DLD1 (cell line): ENCODE measurements around the gene SMPD1.

Experiments
- in situ Hi-C: cut with HindIII; loops from 2 replicates; pipeline ENCODE4 v1.10.0; 2017; ENCODE audit warnings: low sequenced_read_pairs

The SMPD1 gene

DNA sequence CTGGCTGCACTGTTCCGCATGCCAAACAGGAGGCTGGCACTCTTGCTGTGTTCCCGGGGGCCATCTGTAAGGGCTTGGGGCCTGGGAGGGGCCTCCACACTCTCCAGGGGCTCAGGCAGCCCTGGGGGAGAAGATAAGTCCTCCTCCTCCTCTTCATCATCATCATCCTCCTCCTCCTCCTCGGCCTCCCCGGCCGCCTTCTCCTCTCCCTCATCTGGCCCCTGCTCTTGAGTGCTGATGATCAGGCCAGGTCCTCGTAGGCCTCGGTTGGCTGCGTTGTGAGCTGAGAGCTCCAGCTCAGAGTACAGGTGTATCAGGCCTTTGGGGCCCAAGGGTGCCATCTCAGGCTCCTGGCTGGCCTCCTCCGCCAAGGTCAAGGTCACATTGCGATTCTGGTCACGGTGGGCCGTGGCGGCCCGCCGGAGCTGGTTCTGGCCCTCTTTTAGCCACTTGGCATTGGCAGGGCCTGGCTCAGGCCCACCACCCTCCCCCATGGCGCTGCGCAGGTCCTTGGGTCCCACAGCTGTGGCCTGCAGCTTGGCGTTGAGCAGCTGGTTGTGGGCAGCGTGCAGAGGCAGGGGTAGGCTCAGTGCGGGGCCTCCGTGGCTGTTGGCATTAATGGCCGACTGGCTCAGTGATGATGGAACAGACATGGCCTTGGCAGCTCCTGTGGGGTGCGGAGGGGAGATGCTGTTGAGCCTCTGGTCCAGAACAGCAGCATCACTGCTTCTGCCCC is 20.6 kb downstream of the SMPD1 start:
- in situ Hi-C loops: no loop called here

GRCh38 chr11:6411594-6412031 is 21.3 kb downstream of the SMPD1 start:
- in situ Hi-C loops: no loop called here

DNA sequence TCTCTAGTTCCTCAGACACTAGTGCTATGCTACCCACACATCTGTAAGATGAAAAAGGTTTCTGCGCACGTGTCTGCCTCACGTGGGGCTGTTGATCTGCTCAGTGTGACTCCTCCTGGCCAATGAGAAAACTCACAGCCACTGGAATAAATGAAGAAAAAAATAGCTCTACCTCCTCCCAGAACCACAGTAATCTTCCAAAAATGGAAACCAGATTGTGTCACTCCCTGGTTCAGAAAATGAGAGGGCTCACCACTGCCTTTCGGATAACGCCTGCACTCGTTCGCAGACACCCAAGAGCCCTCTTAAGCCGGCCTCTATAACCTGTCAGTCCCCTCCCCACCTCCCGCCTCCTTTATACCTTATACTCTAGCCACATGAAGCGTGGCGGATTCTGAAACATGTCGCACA is 23.5 kb downstream of the SMPD1 start:
- in situ Hi-C loops: no loop called here

DNA sequence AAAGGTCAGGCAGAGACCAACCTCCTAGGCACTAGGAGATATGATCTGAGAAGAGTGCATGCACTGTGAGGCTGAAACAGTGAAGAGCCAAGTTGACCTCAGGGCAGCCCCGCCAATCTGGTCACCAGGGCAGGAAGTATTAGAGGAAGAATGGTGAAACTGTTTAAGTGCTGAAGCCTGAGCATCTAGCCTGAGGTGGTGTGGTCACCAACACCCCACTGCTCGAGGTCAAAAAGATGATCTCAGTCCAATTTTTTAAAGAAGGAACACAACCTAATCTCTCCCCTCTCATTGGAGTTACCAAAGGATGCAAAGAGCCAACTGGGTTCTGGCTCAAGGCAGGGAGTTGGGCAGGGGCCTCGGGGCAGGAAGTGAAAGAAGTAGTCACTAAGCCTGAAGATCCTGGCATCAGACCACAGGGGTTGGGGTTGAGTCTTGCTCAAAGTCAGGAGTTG is 24.6 kb downstream of the SMPD1 start:
- in situ Hi-C loops: no loop called here

- in situ Hi-C loops: no loop called here
Observed at GRCh38 chr11:6415797-6416196, 25.5 kb downstream of the SMPD1 start.

DNA sequence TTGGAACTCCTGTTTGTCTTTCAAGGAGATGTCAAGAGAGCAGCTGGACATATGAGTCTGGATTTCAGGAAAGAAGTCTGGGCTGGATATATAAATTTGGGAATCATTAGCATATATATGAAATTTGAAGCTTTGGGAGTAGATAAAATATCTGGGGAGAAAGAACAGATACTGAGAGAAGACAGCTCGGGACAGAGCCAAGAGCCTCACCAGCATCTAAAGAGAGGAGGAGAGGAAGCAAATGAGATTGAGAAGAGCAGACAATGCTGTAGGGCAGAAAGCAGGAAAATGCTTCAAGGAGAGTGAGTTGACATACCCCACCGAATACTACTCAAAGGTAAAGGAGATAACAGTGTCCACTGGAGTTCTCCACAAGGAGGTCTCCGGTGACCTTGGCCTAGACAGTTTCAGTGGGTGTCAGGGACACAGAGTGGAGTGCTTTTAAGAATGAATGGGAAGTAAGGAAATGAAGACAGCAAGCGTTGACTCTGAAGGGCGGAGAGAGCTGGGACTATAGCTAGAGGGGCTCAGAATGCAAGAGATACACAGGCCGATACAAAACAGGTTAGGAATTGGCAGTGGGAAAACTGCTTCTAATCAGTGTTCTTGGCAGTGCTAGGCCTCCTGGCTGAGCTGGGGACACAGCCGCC is 27.8 kb downstream of the SMPD1 start:
- in situ Hi-C loops: no loop called here

GRCh38 chr11:6418557-6419008 is 28.3 kb downstream of the SMPD1 start:
- in situ Hi-C loops: no loop called here

GRCh38 chr11:6419009-6419631 is 28.8 kb downstream of the SMPD1 start, which contains the start of gene APBB1:
Gene APBB1, minus strand, starts transcription at chr11:6419094. Its CDS starts 7,747 bp downstream, at chr11:6411347.
- in situ Hi-C loops: no loop called here

DNA sequence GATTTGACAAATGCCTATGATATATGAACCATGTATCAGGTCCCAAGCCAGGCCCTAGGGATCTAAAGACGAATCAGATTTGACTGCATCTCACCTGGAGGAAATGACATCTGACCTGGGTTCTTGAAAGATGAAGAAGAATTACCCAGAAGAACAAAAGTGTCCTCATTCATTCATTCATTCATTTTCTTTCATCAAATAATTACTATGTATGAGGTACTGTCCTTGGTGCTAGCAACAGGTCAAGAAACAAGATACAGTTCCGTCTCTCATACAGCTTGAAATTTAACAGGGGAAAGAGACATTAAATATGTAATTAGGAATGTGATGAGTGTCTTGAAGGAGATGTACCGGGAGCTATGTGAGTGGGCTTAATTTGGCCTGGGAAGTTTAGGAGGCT is 30.4 kb downstream of the SMPD1 start:
- in situ Hi-C loops: no loop called here

DNA sequence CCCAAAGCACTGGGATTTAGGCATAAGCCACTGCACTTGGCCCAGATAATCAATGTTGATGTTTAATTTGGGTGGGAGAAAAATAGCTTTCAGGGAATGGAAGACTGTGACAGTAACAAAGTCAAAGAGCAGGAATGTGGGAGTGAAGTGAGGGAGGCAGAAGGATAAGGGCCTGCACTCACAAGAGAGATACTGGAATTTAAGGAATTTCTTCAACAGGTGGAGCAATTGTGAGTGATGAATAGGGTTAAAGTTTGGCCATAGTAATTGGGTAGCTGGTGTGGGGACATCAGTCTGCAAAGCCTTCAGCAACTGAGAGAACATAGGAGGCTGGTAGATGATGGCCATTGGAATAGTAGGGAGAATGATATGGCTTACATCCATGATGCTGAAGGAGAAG is 37.2 kb downstream of the SMPD1 start:
- in situ Hi-C loops: no loop called here

GRCh38 chr11:6431861-6432260 is 41.6 kb downstream of the SMPD1 start:
- in situ Hi-C loops: no loop called here

- in situ Hi-C loops: no loop called here
Observed at GRCh38 chr11:6433998-6434660, 43.9 kb downstream of the SMPD1 start.

- in situ Hi-C loops: no loop called here
Observed at GRCh38 chr11:6437423-6437822, 47.1 kb downstream of the SMPD1 start.

- in situ Hi-C loops: no loop called here
Observed at GRCh38 chr11:6437993-6438392, 47.7 kb downstream of the SMPD1 start.

DNA sequence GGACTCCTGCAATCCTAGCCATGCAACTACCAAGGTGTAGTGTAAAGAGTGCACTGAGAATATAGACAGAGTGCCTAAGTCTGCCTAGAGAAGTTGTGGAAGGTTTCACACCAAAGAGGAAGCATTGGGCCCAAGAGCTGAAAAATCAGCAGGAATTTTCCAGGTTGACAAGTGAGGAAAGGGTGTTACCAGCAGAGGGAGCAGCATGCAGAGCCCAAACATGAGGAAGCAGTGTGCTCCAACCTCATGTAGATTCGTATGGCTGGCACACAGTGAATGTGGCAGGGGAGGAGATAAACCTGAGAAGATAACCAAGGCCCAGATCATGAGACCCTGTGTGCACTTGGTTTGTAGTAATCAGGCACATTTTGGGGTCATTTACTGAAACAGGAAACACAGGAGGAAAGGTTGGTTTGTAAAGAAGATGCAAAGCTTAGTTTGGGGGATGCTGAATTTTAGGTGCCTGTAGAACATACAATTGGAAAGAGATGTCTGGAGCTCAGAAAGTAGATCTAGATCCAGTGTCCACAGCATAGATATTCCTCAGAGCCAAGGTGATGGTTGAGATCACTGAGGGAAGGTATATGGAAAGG is 48.8 kb downstream of the SMPD1 start:
- in situ Hi-C loops: no loop called here

DNA sequence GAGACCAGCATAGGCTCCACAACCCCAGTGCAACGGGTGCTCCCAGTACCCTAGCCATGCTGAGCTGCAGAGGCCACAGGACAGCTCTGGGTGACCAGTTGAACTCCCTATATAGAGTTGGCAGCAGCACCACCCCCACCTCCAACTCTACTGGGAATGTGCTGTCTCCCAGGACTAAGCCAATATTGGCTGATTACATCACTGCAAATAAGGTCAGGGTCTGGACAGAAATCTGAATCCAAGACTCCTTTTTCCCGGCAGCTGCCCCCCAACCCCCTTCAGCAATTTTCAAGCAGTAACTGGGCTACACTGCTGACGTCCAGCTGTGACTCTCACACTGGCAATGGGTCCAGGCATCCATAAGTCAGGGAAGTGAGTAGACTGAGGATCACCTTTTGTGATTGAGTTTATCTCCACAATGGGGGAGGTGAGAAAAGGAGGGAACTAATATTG is 50.7 kb downstream of the SMPD1 start, which contains the start of gene HPX:
TSS of gene HPX (minus strand) at position 82 of the 453 bp plus-strand sequence. CDS start at position 58, 24 bp downstream.
- in situ Hi-C loops: loop anchor here (5.0 kb wide), 2 partner anchors 36 to 54 kb away; no protein-coding TSS in a partner anchor

GRCh38 chr11:6442441-6442840 is 52.2 kb downstream of the SMPD1 start:
- in situ Hi-C loops: loop anchor here (5.0 kb wide), 2 partner anchors 35 to 55 kb away; no protein-coding TSS in a partner anchor

- in situ Hi-C loops: loop anchor here (5.0 kb wide), 2 partner anchors 34 to 56 kb away; no protein-coding TSS in a partner anchor
Observed at GRCh38 chr11:6443269-6444003, 53.2 kb downstream of the SMPD1 start.
